MCF 10A (cell line): ENCODE data around the gene INTS1. TPM values are rescaled to one million over a fixed set of nuclear protein-coding genes. Genes with fewer than 3 reads are reported as not detected.

Source experiments
- BruUV-seq: library from RNA; stranded (reverse); fragments of 400-500 nt; replicated peaks from 2 replicates; lab custom pipeline; 2021; lab: Mats Ljungman, UMichigan
- CTCF ChIA-PET: fragments of 300-600 bp; sonication (Branson Sonifier 250); formaldehyde crosslinking; extraction: SDS; loops from one replicate; lab custom pipeline; 2021; ENCODE audit warnings: antibody characterized with exemption, inconsistent platforms; lab: Yijun Ruan, JAX
- POLR2A ChIA-PET: fragments of 300-600, 350-650 bp; sonication (Branson Sonifier 250); formaldehyde crosslinking; extraction: SDS; loops from one replicate; lab custom pipeline; 2020; ENCODE audit warnings: antibody characterized with exemption, inconsistent platforms; lab: Yijun Ruan, JAX
- DNase-seq: peaks from one replicate; pipeline ENCODE4 v3.0.0-alpha.2; 2018; ENCODE audit not compliant: unreplicated experiment
- H3K27ac Mint-ChIP-seq: one replicate; pipeline ENCODE4 v1.8.0; 2022; ENCODE audit warnings: mild to moderate bottlenecking, low read depth, mixed read lengths; ENCODE audit not compliant: unreplicated experiment
- H3K27me3 Mint-ChIP-seq: one replicate; pipeline ENCODE4 v1.8.0; 2022; ENCODE audit warnings: mixed read lengths; ENCODE audit not compliant: insufficient read depth, unreplicated experiment
- H3K36me3 Mint-ChIP-seq: one replicate; pipeline ENCODE4 v1.8.0; 2022; ENCODE audit warnings: mild to moderate bottlenecking, moderate library complexity, mixed read lengths; ENCODE audit not compliant: insufficient read depth, unreplicated experiment
- H3K4me1 Mint-ChIP-seq: one replicate; pipeline ENCODE4 v1.8.0; 2022; ENCODE audit warnings: mixed read lengths; ENCODE audit not compliant: insufficient read depth, unreplicated experiment
- H3K4me3 Mint-ChIP-seq: one replicate; pipeline ENCODE4 v1.8.0; 2022; ENCODE audit warnings: mild to moderate bottlenecking, moderate library complexity, mixed read lengths; ENCODE audit not compliant: unreplicated experiment
- H3K9me3 Mint-ChIP-seq: one replicate; pipeline ENCODE4 v1.8.0; 2022; ENCODE audit warnings: mixed read lengths; ENCODE audit not compliant: unreplicated experiment
- intact Hi-C: fragments of 100-400 bp; cut with micrococcal nuclease; formaldehyde crosslinking; loops from 2 replicates; pipeline ENCODE4 v1.14.1; 2022
- total RNA-seq: library from RNA; stranded (reverse); gene quantifications from 2 replicates; pipeline ENCODE4 v1.2.3, GENCODE V29; 2022
- TF ChIP-seq, protein P1 (sequence below): fragments of 200-600 bp; IDR thresholded peaks from one replicate; pipeline ENCODE4 v1.8.0; 2022; ENCODE audit warnings: antibody characterized with exemption, mild to moderate bottlenecking; ENCODE audit not compliant: unreplicated experiment

The INTS1 gene
- total RNA-seq, 1 experiment from 2014 or later: 86.3 TPM

GRCh38 chr7:1539882-1540775 lies 35.9 kb upstream of the INTS1 start:
- intact Hi-C loops: no loop called here
- H3K9me3 Mint-ChIP-seq: no peaks in the 10 kb centered on the region
- CTCF ChIA-PET: interaction anchor here (0.6 to 2.5 kb wide), 2 partner anchors 15 to 16 kb away, joined by 4 to 11 read pairs; partner anchors contain the start of gene TMEM184A
- no TSS peak for BruUV-seq
- TF ChIP-seq, protein P1, sequence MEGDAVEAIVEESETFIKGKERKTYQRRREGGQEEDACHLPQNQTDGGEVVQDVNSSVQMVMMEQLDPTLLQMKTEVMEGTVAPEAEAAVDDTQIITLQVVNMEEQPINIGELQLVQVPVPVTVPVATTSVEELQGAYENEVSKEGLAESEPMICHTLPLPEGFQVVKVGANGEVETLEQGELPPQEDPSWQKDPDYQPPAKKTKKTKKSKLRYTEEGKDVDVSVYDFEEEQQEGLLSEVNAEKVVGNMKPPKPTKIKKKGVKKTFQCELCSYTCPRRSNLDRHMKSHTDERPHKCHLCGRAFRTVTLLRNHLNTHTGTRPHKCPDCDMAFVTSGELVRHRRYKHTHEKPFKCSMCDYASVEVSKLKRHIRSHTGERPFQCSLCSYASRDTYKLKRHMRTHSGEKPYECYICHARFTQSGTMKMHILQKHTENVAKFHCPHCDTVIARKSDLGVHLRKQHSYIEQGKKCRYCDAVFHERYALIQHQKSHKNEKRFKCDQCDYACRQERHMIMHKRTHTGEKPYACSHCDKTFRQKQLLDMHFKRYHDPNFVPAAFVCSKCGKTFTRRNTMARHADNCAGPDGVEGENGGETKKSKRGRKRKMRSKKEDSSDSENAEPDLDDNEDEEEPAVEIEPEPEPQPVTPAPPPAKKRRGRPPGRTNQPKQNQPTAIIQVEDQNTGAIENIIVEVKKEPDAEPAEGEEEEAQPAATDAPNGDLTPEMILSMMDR: no peak
- H3K36me3 Mint-ChIP-seq: peaks cover 50% of the 10 kb centered on the region
- H3K4me3 Mint-ChIP-seq: no peak overlapping the region
- no peak overlapping the region for H3K27ac Mint-ChIP-seq
- no peaks in the 10 kb centered on the region for H3K27me3 Mint-ChIP-seq
- H3K4me1 Mint-ChIP-seq: no peaks in the 10 kb centered on the region
- DNase-seq: no peak
- POLR2A ChIA-PET: interaction anchor here (1.5 kb wide), 1 partner anchor 13 kb away, joined by 4 read pairs; no protein-coding TSS in a partner anchor

DNA sequence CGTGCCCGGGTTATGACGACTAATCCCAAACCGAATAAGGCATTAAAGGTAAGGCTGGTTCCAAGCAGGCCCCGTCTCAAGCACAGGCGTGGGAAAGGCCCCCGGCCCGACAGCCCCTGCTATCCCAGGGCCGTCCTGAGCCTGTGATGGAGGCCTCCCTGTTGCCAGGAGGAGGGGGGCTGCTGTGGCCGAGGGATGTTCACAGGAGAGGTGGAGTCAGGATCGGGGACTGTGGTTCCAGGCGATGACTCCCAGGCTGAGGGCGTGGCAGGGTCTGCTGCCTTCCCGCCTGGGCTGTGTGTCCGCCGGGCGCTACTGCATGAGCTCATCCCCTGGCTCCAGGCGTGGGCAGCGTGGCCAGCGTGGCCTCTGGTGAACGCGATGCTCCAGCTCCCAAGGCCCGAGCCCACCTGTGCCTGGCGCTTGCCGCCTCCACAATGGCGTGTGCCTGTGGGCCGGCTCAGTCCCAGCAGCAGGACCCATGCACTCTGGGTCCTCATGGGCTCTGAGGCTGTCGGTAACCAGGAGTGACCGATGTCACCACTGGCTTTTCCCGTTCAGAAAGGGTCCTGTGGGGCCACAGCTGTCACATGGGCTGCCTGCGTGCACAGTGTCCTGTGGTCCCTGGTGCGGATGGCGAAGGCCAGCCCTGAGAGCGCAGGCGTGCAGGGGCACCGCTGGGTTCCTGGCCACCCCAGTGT lies 35.1 kb upstream of the INTS1 start:
- intact Hi-C loops: no loop called here
- no peak overlapping the region for H3K4me3 Mint-ChIP-seq
- no peaks in the 10 kb centered on the region for H3K9me3 Mint-ChIP-seq
- H3K36me3 Mint-ChIP-seq: peaks cover 50% of the 10 kb centered on the region
- no peak overlapping the region for H3K27ac Mint-ChIP-seq
- BruUV-seq: no TSS peak
- H3K27me3 Mint-ChIP-seq: no peaks in the 10 kb centered on the region
- DNase-seq: no peak
- ChIA-PET POLR2A (interaction anchor here (1.5 kb wide), 1 partner anchor 14 kb away, joined by 4 read pairs; no protein-coding TSS in a partner anchor), CTCF (interaction anchor here (1.2 kb wide), 2 partner anchors 17 to 65 kb away, joined by 4 to 7 read pairs; partner anchors contain the start of gene TMEM184A)
- H3K4me1 Mint-ChIP-seq: no peaks in the 10 kb centered on the region
- TF ChIP-seq, protein P1: no peak

GRCh38 chr7:1538544-1539180 lies 34.5 kb upstream of the INTS1 start:
- H3K4me1 Mint-ChIP-seq: peaks cover 1% of the 10 kb centered on the region
- no TSS peak for BruUV-seq
- no peak overlapping the region for H3K27ac Mint-ChIP-seq
- TF ChIP-seq, protein P1: no peak
- no peak for DNase-seq
- no peaks in the 10 kb centered on the region for H3K27me3 Mint-ChIP-seq
- H3K4me3 Mint-ChIP-seq: no peak overlapping the region
- intact Hi-C loops: no loop called here
- ChIA-PET POLR2A (interaction anchor here (7.8 kb wide), 1 partner anchor 17 kb away, joined by 118 read pairs; the partner anchor contains the start of gene TMEM184A), CTCF (interaction anchor here (1.2 kb wide), 2 partner anchors 17 to 65 kb away, joined by 4 to 7 read pairs; partner anchors contain the start of gene TMEM184A)
- no peaks in the 10 kb centered on the region for H3K9me3 Mint-ChIP-seq
- H3K36me3 Mint-ChIP-seq: peaks cover 46% of the 10 kb centered on the region
